Liver (tissue), 9 donors: ENCODE results near the gene M6PR. TPM values are rescaled to one million over a fixed set of nuclear protein-coding genes. Genes with fewer than 3 reads are reported as not detected.

Source experiments
- DNase-seq: peaks from one replicate; pipeline ENCODE4 v3.0.0-alpha.2; 2017; ENCODE audit warnings: low spot score
- H3K27ac ChIP-seq, 2 donors: one replicate each; pipeline ENCODE4 v1.7.0; 2013; ENCODE audit warnings: inconsistent platforms in 2 of 2, low read length in 2 of 2, control low read depth in 1 of 2, low read depth in 1 of 2, mild to moderate bottlenecking in 1 of 2
- H3K27me3 ChIP-seq, 4 donors: one replicate each; pipeline versions ENCODE4 v1.6.1 to v1.7.0; 2013; ENCODE audit warnings: low read length in 3 of 4, inconsistent platforms in 1 of 4, mild to moderate bottlenecking in 1 of 4, moderate library complexity in 1 of 4; ENCODE audit not compliant: control insufficient read depth in 4 of 4, insufficient read depth in 4 of 4
- H3K36me3 ChIP-seq, 4 donors: one replicate each; pipeline versions ENCODE4 v1.6.1 to v1.7.0; 2013; ENCODE audit warnings: low read length in 3 of 4, mild to moderate bottlenecking in 3 of 4, low read depth in 1 of 4, moderate library complexity in 1 of 4; ENCODE audit not compliant: control insufficient read depth in 4 of 4, insufficient read depth in 3 of 4
- H3K4me1 ChIP-seq, 4 donors: one replicate each; pipeline versions ENCODE4 v1.6.1 to v1.7.0; 2013; ENCODE audit warnings: low read length in 3 of 4, mild to moderate bottlenecking in 3 of 4, moderate library complexity in 1 of 4; ENCODE audit not compliant: control insufficient read depth in 4 of 4, insufficient read depth in 4 of 4
- H3K4me3 ChIP-seq, 3 donors: one replicate each; pipeline versions ENCODE4 v1.6.1 to v1.7.0; 2013; ENCODE audit warnings: low read length in 3 of 3, control low read depth in 1 of 3, low read depth in 1 of 3, mild to moderate bottlenecking in 1 of 3
- H3K9ac ChIP-seq, 2 donors: one replicate each; pipeline ENCODE4 v1.7.0; 2013; ENCODE audit warnings: low read length in 2 of 2, mild to moderate bottlenecking in 2 of 2, moderate library complexity in 2 of 2, control low read depth in 1 of 2, low read depth in 1 of 2
- H3K9me3 ChIP-seq, 4 donors: one replicate each; pipeline versions ENCODE4 v1.6.1 to v1.7.0; 2013; ENCODE audit warnings: low read length in 3 of 4; ENCODE audit not compliant: control insufficient read depth in 4 of 4
- CTCF ChIP-seq: fragments of 150-350 bp; IDR thresholded peaks from 2 replicates; pipeline ENCODE4 v1.5.1; 2017; ENCODE audit warnings: improper control_type of control experiment, low read depth, low read length; ENCODE audit not compliant: missing input control
- EGR1 ChIP-seq, 2 donors: IDR thresholded peaks; 2 replicates each; pipeline ENCODE4 v1.6.1; 2016 to 2018; ENCODE audit warnings: antibody characterized with exemption in 2 of 2, low read depth in 2 of 2
- FOXA1 ChIP-seq: IDR thresholded peaks from 2 replicates; pipeline ENCODE4 v1.6.1; 2016; ENCODE audit warnings: antibody characterized with exemption
- FOXA2 ChIP-seq: IDR thresholded peaks from 2 replicates; pipeline ENCODE4 v1.6.1; 2016; ENCODE audit warnings: antibody characterized with exemption
- GABPA ChIP-seq, 2 donors: IDR thresholded peaks in 1 of 2; conservative IDR thresholded peaks in 1 of 2; 2 replicates each; pipeline ENCODE4 v1.6.1; 2016; ENCODE audit warnings: antibody characterized with exemption in 2 of 2, mild to moderate bottlenecking in 1 of 2, moderate library complexity in 1 of 2
- HNF4A ChIP-seq, 2 donors: conservative IDR thresholded peaks; 2 replicates each; pipeline ENCODE4 v1.6.1; 2016; ENCODE audit warnings: antibody characterized with exemption in 2 of 2, mild to moderate bottlenecking in 2 of 2
- HNF4G ChIP-seq: IDR thresholded peaks from 2 replicates; pipeline ENCODE4 v1.6.1; 2016; ENCODE audit warnings: antibody characterized with exemption
- JUND ChIP-seq, 2 donors: IDR thresholded peaks; 2 replicates each; pipeline ENCODE4 v1.6.1; 2016; ENCODE audit warnings: antibody characterized with exemption in 2 of 2
- RAD21 ChIP-seq, 2 donors: IDR thresholded peaks; 2 replicates each; pipeline ENCODE4 v1.6.1; 2016; ENCODE audit warnings: antibody characterized with exemption in 2 of 2, mild to moderate bottlenecking in 2 of 2
- REST ChIP-seq: IDR thresholded peaks from 2 replicates; pipeline ENCODE4 v1.6.1; 2016; ENCODE audit warnings: antibody characterized with exemption, mild to moderate bottlenecking
- RXRA ChIP-seq, 2 donors: IDR thresholded peaks; 2 replicates each; pipeline ENCODE4 v1.6.1; 2017 to 2018; ENCODE audit warnings: antibody characterized with exemption in 2 of 2, mild to moderate bottlenecking in 1 of 2
- SP1 ChIP-seq: IDR thresholded peaks from 2 replicates; pipeline ENCODE4 v1.6.1; 2018; ENCODE audit warnings: antibody characterized with exemption, mild to moderate bottlenecking
- TAF1 ChIP-seq: conservative IDR thresholded peaks from 2 replicates; pipeline ENCODE4 v1.6.1; 2016; ENCODE audit warnings: antibody characterized with exemption, mild to moderate bottlenecking
- YY1 ChIP-seq: IDR thresholded peaks from 2 replicates; pipeline ENCODE4 v1.6.1; 2016; ENCODE audit warnings: antibody characterized with exemption, mild to moderate bottlenecking
- WGBS: extraction: QIAGEN DNeasy Blood & Tissue Kit; methylation state at CpG from one replicate; pipeline ENCODE4 v1.1.7; 2013; 5-methylcytosine and 5-hydroxymethylcytosine counted together
- polyA plus RNA-seq, 2 donors: library from polyadenylated mRNA; stranded (reverse) in 1 of 2; unstranded in 1 of 2; fragments of 200-250 nt in 1 of 2; fragments of >200 nt in 1 of 2; fragmentation: Nextera tagmentation in 1 of 2; extraction: Ambion mirVana in 1 of 2; gene quantifications; one replicate each; pipeline versions ENCODE4 v1.2.1 to v1.2.3, GENCODE V29; 2013 to 2015
- total RNA-seq, 2 donors: library from RNA; depleted of rRNA; stranded (reverse); fragments of >200 nt; gene quantifications; one replicate each; pipeline ENCODE4 v1.2.3, GENCODE V29; 2014
- TF ChIP-seq, protein P1 (sequence below): IDR thresholded peaks from 2 replicates; pipeline ENCODE4 v1.6.1; 2016; ENCODE audit warnings: antibody characterized with exemption
- TF ChIP-seq, protein P2 (sequence below): IDR thresholded peaks from 2 replicates; pipeline ENCODE4 v1.6.1; 2016; ENCODE audit warnings: antibody characterized with exemption
- TF ChIP-seq, protein P3 (sequence below): IDR thresholded peaks from 2 replicates; pipeline ENCODE4 v1.6.1; 2016; ENCODE audit warnings: antibody characterized with exemption
- donor health status: healthy.
- donor health status: healthy.
- donor health status: healthy.
- donor health status: healthy.
- donor health status: healthy.

Gene M6PR
- total and polyA plus RNA-seq, 4 donors = 38.7 to 118 (median 46.7) TPM

DNA sequence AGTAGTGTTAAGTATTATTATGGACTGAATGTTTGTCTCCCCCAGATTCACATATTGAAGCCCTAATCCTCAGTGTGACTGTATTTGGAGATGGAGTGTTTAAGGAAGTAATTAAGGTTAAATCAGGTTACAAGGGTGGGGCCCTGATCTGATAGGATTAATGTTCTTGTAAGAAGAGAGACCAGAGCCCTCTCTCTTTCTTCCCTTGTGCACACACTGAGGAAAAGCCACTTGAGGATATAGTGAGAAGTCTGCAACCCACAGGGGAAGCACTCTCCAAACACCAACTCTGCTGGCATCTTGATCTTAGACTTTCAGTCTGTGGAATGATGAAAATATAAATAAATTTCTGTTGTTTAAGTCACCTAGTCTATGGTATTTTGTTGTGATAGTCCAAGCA is 37.7 kb upstream of the M6PR start:
- no peak overlapping the region for H3K9ac ChIP-seq
- H3K27me3 ChIP-seq = no peaks in the 10 kb centered on the region
- DNase-seq = no peak
- H3K9me3 ChIP-seq = no peaks in the 10 kb centered on the region
- TF ChIP-seq RXRA (IDR thresholded peaks at IDR 0.05) (no peak), FOXA2 (no peak), HNF4A (conservative IDR thresholded peaks at IDR 0.05) (no peak), FOXA1 (no peak), TAF1 (no peak), REST (no peak), CTCF (no peak), SP1 (no peak), EGR1 (IDR thresholded peaks at IDR 0.05; ENCODE audit: low read depth in 2 of 2) (no peak), RAD21 (IDR thresholded peaks at IDR 0.05) (no peak)
- TF ChIP-seq, protein P1, sequence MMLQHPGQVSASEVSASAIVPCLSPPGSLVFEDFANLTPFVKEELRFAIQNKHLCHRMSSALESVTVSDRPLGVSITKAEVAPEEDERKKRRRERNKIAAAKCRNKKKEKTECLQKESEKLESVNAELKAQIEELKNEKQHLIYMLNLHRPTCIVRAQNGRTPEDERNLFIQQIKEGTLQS = no peak
- TF ChIP-seq, protein P2, sequence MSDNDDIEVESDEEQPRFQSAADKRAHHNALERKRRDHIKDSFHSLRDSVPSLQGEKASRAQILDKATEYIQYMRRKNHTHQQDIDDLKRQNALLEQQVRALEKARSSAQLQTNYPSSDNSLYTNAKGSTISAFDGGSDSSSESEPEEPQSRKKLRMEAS = no peak
- H3K36me3 ChIP-seq = no peaks in the 10 kb centered on the region
- peaks cover 0 to 3% (median 0%) of the 10 kb centered on the region in 4 donors for H3K4me1 ChIP-seq
- no peak overlapping the region for H3K27ac ChIP-seq
- no peak overlapping the region for H3K4me3 ChIP-seq

DNA sequence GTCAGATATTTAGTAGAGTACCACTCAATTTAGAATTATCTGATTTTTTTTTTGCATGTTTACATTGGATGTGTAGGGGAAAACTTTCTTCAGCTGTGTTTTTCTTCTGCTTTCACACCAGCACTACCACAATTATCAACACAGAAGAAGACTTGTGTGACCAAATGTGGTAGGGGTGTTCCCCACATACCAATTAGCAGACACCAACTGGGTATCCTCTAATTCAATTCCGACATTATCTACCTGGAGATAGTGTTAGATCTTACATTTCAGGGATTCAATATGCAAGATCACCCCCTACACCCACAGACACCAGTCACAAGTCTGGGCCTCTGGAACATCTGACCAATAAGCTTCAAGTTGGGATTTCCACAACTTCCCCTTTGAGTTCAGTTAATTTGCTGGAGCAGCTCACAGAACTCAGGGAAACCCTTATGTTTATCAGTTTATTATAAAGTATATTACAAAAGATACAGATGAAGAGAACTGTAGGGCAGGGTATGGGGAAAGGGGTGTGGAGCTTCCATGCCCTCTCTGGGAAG is 35.8 kb upstream of the M6PR start:
- Histone ChIP-seq H3K27ac (no peak overlapping the region), H3K27me3 (no peaks in the 10 kb centered on the region), H3K4me1 (peaks cover 0 to 3% (median 0%) of the 10 kb centered on the region in 4 donors), H3K9ac (no peak overlapping the region), H3K4me3 (no peak overlapping the region), H3K36me3 (no peaks in the 10 kb centered on the region), H3K9me3 (peaks cover 0 to 2% (median under 1%) of the 10 kb centered on the region in 4 donors)
- no peak for DNase-seq
- 81% methylated on average over 1 of the region's 1 CpG for WGBS
- TF ChIP-seq HNF4G (no peak), TAF1 (no peak), GABPA (IDR thresholded peaks at IDR 0.05 in 1 of 2, conservative IDR thresholded peaks at IDR 0.05 in 1 of 2) (no peak), RAD21 (IDR thresholded peaks at IDR 0.05) (no peak), CTCF (no peak), JUND (IDR thresholded peaks at IDR 0.05) (no peak), FOXA1 (no peak), REST (no peak), YY1 (no peak), RXRA (IDR thresholded peaks at IDR 0.05) (no peak), SP1 (no peak), EGR1 (IDR thresholded peaks at IDR 0.05; ENCODE audit: low read depth in 2 of 2) (no peak), FOXA2 (no peak)
- TF ChIP-seq, protein P1 = no peak
- TF ChIP-seq, protein P3, sequence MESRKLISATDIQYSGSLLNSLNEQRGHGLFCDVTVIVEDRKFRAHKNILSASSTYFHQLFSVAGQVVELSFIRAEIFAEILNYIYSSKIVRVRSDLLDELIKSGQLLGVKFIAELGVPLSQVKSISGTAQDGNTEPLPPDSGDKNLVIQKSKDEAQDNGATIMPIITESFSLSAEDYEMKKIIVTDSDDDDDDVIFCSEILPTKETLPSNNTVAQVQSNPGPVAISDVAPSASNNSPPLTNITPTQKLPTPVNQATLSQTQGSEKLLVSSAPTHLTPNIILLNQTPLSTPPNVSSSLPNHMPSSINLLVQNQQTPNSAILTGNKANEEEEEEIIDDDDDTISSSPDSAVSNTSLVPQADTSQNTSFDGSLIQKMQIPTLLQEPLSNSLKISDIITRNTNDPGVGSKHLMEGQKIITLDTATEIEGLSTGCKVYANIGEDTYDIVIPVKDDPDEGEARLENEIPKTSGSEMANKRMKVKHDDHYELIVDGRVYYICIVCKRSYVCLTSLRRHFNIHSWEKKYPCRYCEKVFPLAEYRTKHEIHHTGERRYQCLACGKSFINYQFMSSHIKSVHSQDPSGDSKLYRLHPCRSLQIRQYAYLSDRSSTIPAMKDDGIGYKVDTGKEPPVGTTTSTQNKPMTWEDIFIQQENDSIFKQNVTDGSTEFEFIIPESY = no peak
